ENCODE results near the gene FGFR2.

DNA sequence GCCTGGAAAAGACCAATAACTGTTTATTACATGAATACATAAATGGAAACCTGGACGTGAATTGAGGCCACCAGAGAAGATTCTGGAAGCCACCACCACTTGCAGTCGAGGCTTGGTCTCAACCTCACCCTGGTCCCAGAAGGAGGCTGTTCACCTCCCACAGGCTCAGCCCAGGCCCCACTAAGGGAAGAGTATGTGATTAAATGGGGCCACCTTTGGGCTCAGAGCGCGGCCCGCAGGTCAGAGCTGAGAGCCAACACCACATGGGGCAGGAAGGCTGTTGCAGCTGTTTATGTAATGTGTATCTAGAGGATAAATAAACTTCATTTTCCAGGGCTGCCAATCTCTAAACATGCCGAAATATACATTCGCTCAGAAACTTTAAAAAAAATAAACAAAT, 17.6 kb upstream of the FGFR2 start:
- no peak for TF ChIP-seq CTCF (conservative IDR thresholded peaks at IDR 0.05)
- TF ChIP-seq ZFX (IDR thresholded peaks at IDR 0.05), result no peak

Measured in C4-2B (cell line).